GM12878 (cell line): ENCODE measurements around the gene STEAP4. TPM values are rescaled to one million over a fixed set of nuclear protein-coding genes. Genes with fewer than 3 reads are reported as not detected.

Experiments used
- ATAC-seq: fragments of 200-7000 bp; cut with Tn5 transposase; 3 replicates; pipeline ENCODE4 v1.9.1; 2020; ENCODE audit warnings: mild to moderate bottlenecking, moderate library complexity
- BruUV-seq: library from RNA; stranded (reverse); fragments of 400-500 nt; replicated peaks from 2 replicates; lab custom pipeline; 2021; lab: Mats Ljungman, UMichigan
- CTCF ChIA-PET: fragments of 300-600 bp; sonication (Branson Sonifier 250); formaldehyde crosslinking; extraction: SDS; loops from one replicate; lab custom pipeline; 2021; ENCODE audit warnings: inconsistent platforms; lab: Yijun Ruan, JAX
- POLR2A ChIA-PET: fragments of 350-600 bp; formaldehyde crosslinking; extraction: SDS; loops from one replicate; lab custom pipeline; 2021; ENCODE audit warnings: inconsistent platforms; lab: Charles Lee
- RAD21 ChIA-PET: fragments of 300-600 bp; sonication (Branson Sonifier 250); formaldehyde crosslinking; loops from one replicate; lab custom pipeline; 2023; ENCODE audit warnings: antibody characterized with exemption; ENCODE audit not compliant: unreplicated experiment; lab: Charles Lee
- SMC1A ChIA-PET: fragments of 300-600 bp; sonication (Branson Sonifier 250); formaldehyde crosslinking; loops from one replicate; lab custom pipeline; 2023; ENCODE audit not compliant: unreplicated experiment, uncharacterized antibody; lab: Charles Lee
- DNase-seq: peaks from one replicate; pipeline ENCODE4 v3.0.0-alpha.2; 2011; ENCODE audit warnings: low read depth, low spot score
- FAIRE-seq: peaks from 3 replicates; lab custom pipeline; 2011; peaks lifted over from hg19 to GRCh38; lab: Jason Lieb, UNC
- H2AFZ ChIP-seq: 2 replicates; pipeline ENCODE4 v1.6.0; 2011; ENCODE audit warnings: low read depth, low read length, control low read depth; ENCODE audit not compliant: control insufficient read depth
- H3K27ac ChIP-seq: 2 replicates; pipeline ENCODE4 v1.5.1; 2011; ENCODE audit warnings: control low read depth; ENCODE audit not compliant: control insufficient read depth, insufficient read depth
- H3K27me3 ChIP-seq, 2 experiments: replicated peaks in 1 of 2; 2 replicates each; pipeline versions ENCODE4 v1.6.0 to v1.6.1; 2011; ENCODE audit warnings: low read length in 1 of 2; ENCODE audit not compliant: control insufficient read depth in 2 of 2, insufficient read depth in 2 of 2
- H3K36me3 ChIP-seq, 2 experiments: 2 replicates each; pipeline ENCODE4 v1.5.1; 2011; ENCODE audit warnings: low read length in 1 of 2; ENCODE audit not compliant: control insufficient read depth in 2 of 2, insufficient read depth in 2 of 2
- H3K4me1 ChIP-seq: 2 replicates; pipeline ENCODE4 v1.6.1; 2011; ENCODE audit warnings: mild to moderate bottlenecking, low read length, moderate library complexity, mixed read lengths; ENCODE audit not compliant: control insufficient read depth, insufficient read depth
- H3K4me2 ChIP-seq: 2 replicates; pipeline ENCODE4 v1.6.0; 2011; ENCODE audit warnings: control low read depth; ENCODE audit not compliant: control insufficient read depth, insufficient read depth
- H3K4me3 ChIP-seq: fragments of 200-600 bp; sonication (generic); 2 replicates; pipeline ENCODE4 v1.5.1; 2016
- H3K79me2 ChIP-seq: 2 replicates; pipeline ENCODE4 v1.6.0; 2011; ENCODE audit warnings: low read length; ENCODE audit not compliant: control insufficient read depth, insufficient read depth
- H3K9ac ChIP-seq: 2 replicates; pipeline ENCODE4 v1.8.0; 2011; ENCODE audit warnings: low read length, control low read depth, mixed read lengths; ENCODE audit not compliant: control insufficient read depth, insufficient read depth
- H3K9me3 ChIP-seq: replicated peaks from 3 replicates; pipeline ENCODE4 v1.5.1; 2011; ENCODE audit warnings: mild to moderate bottlenecking, low read length; ENCODE audit not compliant: control insufficient read depth, insufficient read depth
- H4K20me1 ChIP-seq: 2 replicates; pipeline ENCODE4 v1.6.0; 2011; ENCODE audit not compliant: control insufficient read depth, insufficient read depth
- BHLHE40 ChIP-seq, 2 experiments: fragments of 450-650 bp in 1 of 2; IDR thresholded peaks; 2 replicates each; pipeline ENCODE4 v1.6.1; 2011 to 2017; ENCODE audit warnings: low read depth in 2 of 2, borderline replicate concordance in 1 of 2, improper control_type of control experiment in 1 of 2, low read length in 1 of 2, mild to moderate bottlenecking in 1 of 2
- CBFB ChIP-seq: IDR thresholded peaks from 2 replicates; pipeline ENCODE4 v1.6.1; 2016; ENCODE audit warnings: antibody characterized with exemption, low read depth
- CTCF ChIP-seq, 3 experiments: IDR thresholded peaks in 2 of 3; conservative IDR thresholded peaks in 1 of 3; 2 replicates each; pipeline ENCODE4 v1.5.1; 2011; ENCODE audit warnings: low read depth in 3 of 3, low read length in 3 of 3, mild to moderate bottlenecking in 3 of 3, control low read depth in 2 of 3, moderate library complexity in 2 of 3, inconsistent platforms in 1 of 3, mixed read lengths in 1 of 3; ENCODE audit not compliant: control insufficient read depth in 2 of 3, insufficient read depth in 1 of 3; ENCODE audit errors: extremely low read depth in 1 of 3
- DPF2 ChIP-seq: fragments of 450-650 bp; IDR thresholded peaks from 2 replicates; pipeline ENCODE4 v1.6.1; 2017; ENCODE audit warnings: mild to moderate bottlenecking
- EP300 ChIP-seq, 2 experiments: fragments of 150-350 bp in 1 of 2; IDR thresholded peaks; 2 replicates each; pipeline ENCODE4 v1.6.1; 2011 to 2012; ENCODE audit warnings: low read depth in 2 of 2, low read length in 2 of 2, borderline replicate concordance in 1 of 2, improper control_type of control experiment in 1 of 2, inconsistent platforms in 1 of 2; ENCODE audit not compliant: control insufficient read depth in 1 of 2
- IKZF1 ChIP-seq: fragments of 450-650 bp; conservative IDR thresholded peaks from 2 replicates; pipeline ENCODE4 v1.6.1; 2017; ENCODE audit warnings: antibody characterized with exemption, mild to moderate bottlenecking
- IKZF2 ChIP-seq, 2 experiments: fragments of 450-650 bp; IDR thresholded peaks; 2 replicates each; pipeline ENCODE4 v1.6.1; 2017; ENCODE audit warnings: mild to moderate bottlenecking in 2 of 2, moderate library complexity in 2 of 2
- MTA2 ChIP-seq: fragments of 450-650 bp; IDR thresholded peaks from 2 replicates; pipeline ENCODE4 v1.6.1; 2016; ENCODE audit warnings: low read depth, mild to moderate bottlenecking, moderate library complexity
- MXI1 ChIP-seq: fragments of 150-350 bp; IDR thresholded peaks from 2 replicates; pipeline ENCODE4 v1.6.1; 2011; ENCODE audit warnings: low read depth, mild to moderate bottlenecking, inconsistent platforms, low read length, improper control_type of control experiment
- POU2F2 ChIP-seq: IDR thresholded peaks from 3 replicates; pipeline ENCODE4 v1.6.1; 2011; ENCODE audit warnings: low read depth, mild to moderate bottlenecking, low read length, borderline replicate concordance
- RBBP5 ChIP-seq: fragments of 200-600 bp; sonication (generic); conservative IDR thresholded peaks from 2 replicates; pipeline ENCODE4 v1.6.1; 2016
- RELB ChIP-seq: fragments of 450-650 bp; IDR thresholded peaks from 2 replicates; pipeline ENCODE4 v1.6.1; 2017; ENCODE audit warnings: low read depth, mild to moderate bottlenecking, moderate library complexity
- SRF ChIP-seq, 2 experiments: IDR thresholded peaks; 2 replicates each; pipeline ENCODE4 v1.6.1; 2011; ENCODE audit warnings: low read depth in 2 of 2, low read length in 2 of 2, mild to moderate bottlenecking in 1 of 2, moderate library complexity in 1 of 2
- ZNF384 ChIP-seq: IDR thresholded peaks from 2 replicates; pipeline ENCODE4 v1.6.1; 2012; ENCODE audit warnings: low read depth, mild to moderate bottlenecking, low read length, improper control_type of control experiment, borderline replicate concordance
- WGBS: methylation state at CpG from one replicate; pipeline ENCODE4 v1.1.6; 2016; ENCODE audit warnings: low lambda C conversion rate; ENCODE audit not compliant: insufficient replicate concordance, insufficient coverage; ENCODE audit errors: missing lambda C conversion rate; 5-methylcytosine and 5-hydroxymethylcytosine counted together
- in situ Hi-C: fragments of 300-500 bp; cut with MboI; formaldehyde crosslinking; loops from 9 replicates; pipeline ENCODE4 v1.14.3; 2018; ENCODE audit warnings: mixed read lengths
- intact Hi-C: fragments of 100-400 bp; cut with micrococcal nuclease; formaldehyde crosslinking; loops from one replicate; pipeline ENCODE4 v1.14.2; 2022; ENCODE audit not compliant: unreplicated experiment
- polyA plus RNA-seq, 11 experiments: library from polyadenylated mRNA; depleted of rRNA in 4 of 11; unstranded in 6 of 11; stranded (reverse) in 5 of 11; fragments of >200 nt; fragmentation: Nextera tagmentation in 4 of 11; fragmentation: Illumina TruSeq in 1 of 11; extraction: Ambion mirVana in 4 of 11; extraction: Trizol in 1 of 11; gene quantifications; 1 replicate in 1 of 11; 2 replicates in 10 of 11; pipeline versions ENCODE4 v1.2.1 to v1.2.3, GENCODE V29; 2011 to 2016; ENCODE audit warnings: inconsistent platforms in 2 of 11, missing spikeins in 2 of 11, low read depth in 1 of 11
- total RNA-seq, 4 experiments: library from RNA; depleted of rRNA in 3 of 4; stranded (reverse); fragments of >200 nt in 3 of 4; fragmentation: Illumina TruSeq in 1 of 4; extraction: Trizol in 1 of 4; gene quantifications; 2 replicates each; pipeline versions ENCODE4 v1.2.1 to v1.2.3, GENCODE V29; 2013 to 2021

The STEAP4 gene
- total and polyA plus RNA-seq, 10 of the 15 experiments (the other 5 are each of a cell fraction or from before 2014, with no cell fraction given) = 0.13 TPM; not detected in 9

GRCh38 chr7:88315522-88315921 is 8.8 kb upstream of the STEAP4 start (continued):
- no peak for TF ChIP-seq POU2F2
- no peak for TF ChIP-seq RBBP5
- TF ChIP-seq CTCF (IDR thresholded peaks at IDR 0.05 in 2 of 3, conservative IDR thresholded peaks at IDR 0.05 in 1 of 3; ENCODE audit: control insufficient read depth in 2 of 3, extremely low read depth in 1 of 3, insufficient read depth in 1 of 3, low read depth in 3 of 3, low read length in 3 of 3) = no peak
- peak in 1 of 2 experiments; percentile 30; a peak in 1 of 4 replicates for TF ChIP-seq IKZF2 (IDR thresholded peaks at IDR 0.05)

- Histone ChIP-seq H3K9ac (no peak overlapping the region), H3K4me1 (no peaks in the 10 kb centered on the region), H3K9me3 (no peaks in the 10 kb centered on the region), H3K27me3 (no peaks in the 10 kb centered on the region), H3K4me2 (no peak overlapping the region), H2AFZ (no peak overlapping the region), H3K36me3 (no peaks in the 10 kb centered on the region), H3K79me2 (no peaks in the 10 kb centered on the region), H4K20me1 (no peaks in the 10 kb centered on the region), H3K27ac (no peak overlapping the region), H3K4me3 (no peak overlapping the region)
- BruUV-seq = no TSS peak
- POLR2A ChIA-PET = no interaction called here
- DNase-seq (no peak), ATAC-seq (peak; percentile 78), FAIRE-seq (no peak)
- TF ChIP-seq SRF (IDR thresholded peaks at IDR 0.05; ENCODE audit: low read depth in 2 of 2, low read length in 2 of 2) (no peak), BHLHE40 (IDR thresholded peaks at IDR 0.05; ENCODE audit: borderline replicate concordance in 1 of 2, low read depth in 2 of 2, low read length in 1 of 2) (peak in 1 of 2 experiments; percentile 37; a peak in 1 of 4 replicates), IKZF2 (IDR thresholded peaks at IDR 0.05) (peak; percentile 61 to 70; a peak in 2 of 4 replicates), DPF2 (0 out of 2 replicates have a peak, but pooled peaks have one; percentile 17), MTA2 (peak; percentile 92), ZNF384 (peak; percentile 76; the same call in 1 of the 2 replicates), IKZF1 (peak; percentile 46), CBFB (no peak), EP300 (IDR thresholded peaks at IDR 0.05; ENCODE audit: borderline replicate concordance in 1 of 2, control insufficient read depth in 1 of 2, low read depth in 2 of 2, low read length in 2 of 2) (0 out of 4 replicates have a peak, but pooled peaks of 1 of the 2 experiments have one; percentile 31), RELB (0 out of 2 replicates have a peak, but pooled peaks have one; percentile 39), MXI1 (no peak)
- in situ Hi-C loops = no loop called here
- intact Hi-C loops = no loop called here
- RAD21 ChIA-PET = interaction anchor here (1.0 kb wide), 1 partner anchor 43 kb away, joined by 3 read pairs; no protein-coding TSS in a partner anchor
- SMC1A ChIA-PET = interaction anchor here (0.7 to 0.8 kb wide), 2 partner anchors 9 to 33 kb away, joined by 3 read pairs; no protein-coding TSS in a partner anchor
- 3% methylated on average over 4 of the region's 4 CpGs for WGBS
- CTCF ChIA-PET = interaction anchor here (1.6 kb wide), 1 partner anchor 31 kb away, joined by 5 read pairs; no protein-coding TSS in a partner anchor
Observed at GRCh38 chr7:88314061-88314491, 7.4 kb upstream of the STEAP4 start.
